GF-D8 (cell line): ENCODE measurements around the gene GSN.
A peak's percentile ranks its signal among the peaks of the same experiment; 100 is the strongest.

ENCODE experiments used
- DNase-seq: peaks from one replicate; lab custom pipeline; 2025; lab: John Stamatoyannopoulos, UW

The GSN gene

GRCh38 chr9:121353241-121354061, 85.5 kb downstream of the GSN start:
- no peak for DNase-seq

- no peak for DNase-seq
Observed at GRCh38 chr9:121354141-121354540, 86.2 kb downstream of the GSN start.

- DNase-seq: no peak
Observed at GRCh38 chr9:121354762-121355161, 86.8 kb downstream of the GSN start.

- DNase-seq: no peak
Observed at GRCh38 chr9:121357011-121357410, 89.0 kb downstream of the GSN start.

GRCh38 chr9:121358751-121359150, 90.8 kb downstream of the GSN start:
- DNase-seq: no peak

GRCh38 chr9:121359351-121360294, 91.7 kb downstream of the GSN start:
- DNase-seq: no peak

GRCh38 chr9:121360601-121361374, 92.8 kb downstream of the GSN start:
- DNase-seq: no peak

- peak; percentile 30 for DNase-seq
Observed at GRCh38 chr9:121362813-121363621, 95.1 kb downstream of the GSN start.

- no peak for DNase-seq
Observed at GRCh38 chr9:121363622-121363961, 95.6 kb downstream of the GSN start.

GRCh38 chr9:121364077-121364476, 96.1 kb downstream of the GSN start:
- no peak for DNase-seq

- no peak for DNase-seq
Observed at GRCh38 chr9:121364886-121365285, 96.9 kb downstream of the GSN start.

- DNase-seq: no peak
Observed at GRCh38 chr9:121365564-121365963, 97.6 kb downstream of the GSN start.

- no peak for DNase-seq
Observed at GRCh38 chr9:121366611-121367192, 98.7 kb downstream of the GSN start.

GRCh38 chr9:121367306-121368137, 99.6 kb downstream of the GSN start:
- no peak for DNase-seq

- no peak for DNase-seq
Observed at GRCh38 chr9:121368138-121368522, 100.2 kb downstream of the GSN start.

- DNase-seq: no peak
Observed at GRCh38 chr9:121368745-121369144, 100.8 kb downstream of the GSN start.

- peak; percentile 44 for DNase-seq
Observed at GRCh38 chr9:121369595-121370265, 101.8 kb downstream of the GSN start, which contains the start of gene STOM. Gene STOM, minus strand, starts transcription at chr9:121370250. Its CDS starts 63 bp downstream, at chr9:121370187.

GRCh38 chr9:121371495-121372061, 103.6 kb downstream of the GSN start:
- no peak for DNase-seq
